ENCODE data around the gene SPTBN1.
"Not testable (repeated sequence)": the region's sequence is repeated elsewhere in the genome, so short reads cannot be mapped to it uniquely, and the experiment has no call there.

Gene SPTBN1

DNA sequence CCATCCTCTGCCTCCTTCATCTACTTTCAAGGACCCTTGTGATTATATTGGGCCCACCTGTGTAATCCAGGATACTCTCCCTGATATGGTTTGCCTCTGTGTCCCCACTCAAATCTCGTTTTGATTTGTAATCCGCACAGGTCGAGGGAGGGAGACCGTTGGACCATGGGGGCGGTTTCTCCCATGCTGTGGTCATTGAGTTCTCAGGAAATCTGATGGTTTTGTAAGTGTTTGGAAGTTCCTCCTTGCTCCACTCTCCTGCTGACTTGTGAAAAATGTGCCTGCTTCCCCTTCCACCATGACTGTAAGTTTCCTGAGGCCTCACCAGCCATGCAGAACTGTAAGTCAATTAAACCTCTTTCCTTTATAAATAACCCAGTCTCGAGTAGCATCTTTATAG is 225.3 kb downstream of the SPTBN1 start:
- no peak for DNase-seq

DNA sequence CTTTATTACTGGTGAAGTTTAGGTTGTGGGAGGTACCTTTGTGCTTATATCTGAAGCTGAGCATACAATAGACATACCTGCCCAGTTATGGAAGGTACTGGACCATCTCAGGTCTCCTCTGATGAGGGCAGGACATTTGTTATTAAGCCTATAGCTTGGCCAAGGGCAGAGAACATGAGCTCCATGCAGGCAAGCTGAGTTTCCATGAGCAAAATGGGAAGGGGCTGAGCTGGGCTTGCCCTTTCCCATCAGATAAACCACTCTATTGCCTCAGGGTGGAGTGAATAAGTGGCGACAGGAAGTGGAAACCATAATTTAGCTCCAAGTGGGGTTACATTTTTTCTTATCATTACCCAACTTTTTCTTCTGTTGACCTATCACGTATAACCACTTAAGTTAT is 227.5 kb downstream of the SPTBN1 start:
- no peak for DNase-seq

DNA sequence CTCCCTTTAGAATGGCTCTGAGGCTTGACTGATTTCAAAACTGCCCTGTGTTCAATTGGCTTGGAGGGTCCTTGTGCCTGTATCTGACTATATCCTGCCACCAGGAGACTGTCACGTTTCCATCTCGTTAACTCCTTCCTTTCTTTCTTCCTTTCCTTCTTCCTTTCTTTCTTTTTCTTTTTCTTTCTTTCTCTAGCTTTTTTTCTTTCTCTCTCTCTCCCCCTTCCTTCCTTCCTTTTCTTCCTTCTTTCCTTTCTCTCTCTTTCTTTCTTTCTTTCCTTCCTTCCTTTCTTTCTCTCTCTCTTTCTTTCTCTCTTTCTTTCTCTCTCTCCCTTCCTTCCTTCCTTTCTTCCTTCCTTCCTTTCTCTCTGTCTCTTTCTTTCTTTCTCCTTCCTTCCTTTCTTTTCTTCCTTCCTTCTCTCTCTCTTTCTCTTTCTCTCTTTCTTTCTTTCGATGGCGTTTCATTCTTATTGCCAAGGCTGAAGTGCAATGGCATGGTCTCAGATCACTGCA is 229.2 kb downstream of the SPTBN1 start:
- DNase-seq, result no peak

DNA sequence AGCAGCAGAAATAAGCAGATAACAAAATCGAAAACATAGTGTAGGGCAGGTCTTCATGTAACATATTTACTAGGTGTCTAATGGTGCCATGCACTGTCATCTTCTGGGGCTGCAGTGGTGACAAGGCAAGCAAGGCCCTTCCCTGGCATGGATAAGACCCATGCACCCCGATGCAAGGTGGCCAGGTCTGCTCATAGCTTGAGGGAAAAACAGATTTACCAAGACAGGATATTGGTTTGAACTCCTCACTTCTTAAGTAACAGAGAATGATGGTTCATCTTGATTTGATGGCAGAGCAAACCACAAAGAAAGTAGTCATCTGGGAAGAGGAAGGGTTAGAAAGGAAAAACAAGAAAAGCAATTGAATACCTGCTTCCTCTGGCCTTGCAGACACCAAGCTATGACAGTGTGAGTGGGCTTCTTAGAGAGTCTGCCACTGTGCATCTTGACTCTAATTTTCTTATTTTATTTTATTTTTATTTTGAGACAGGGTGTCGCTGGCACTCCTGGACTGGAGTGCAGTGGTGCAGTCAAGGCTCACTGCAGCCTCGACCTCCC is 231.5 kb downstream of the SPTBN1 start:
- no peak for DNase-seq

DNA sequence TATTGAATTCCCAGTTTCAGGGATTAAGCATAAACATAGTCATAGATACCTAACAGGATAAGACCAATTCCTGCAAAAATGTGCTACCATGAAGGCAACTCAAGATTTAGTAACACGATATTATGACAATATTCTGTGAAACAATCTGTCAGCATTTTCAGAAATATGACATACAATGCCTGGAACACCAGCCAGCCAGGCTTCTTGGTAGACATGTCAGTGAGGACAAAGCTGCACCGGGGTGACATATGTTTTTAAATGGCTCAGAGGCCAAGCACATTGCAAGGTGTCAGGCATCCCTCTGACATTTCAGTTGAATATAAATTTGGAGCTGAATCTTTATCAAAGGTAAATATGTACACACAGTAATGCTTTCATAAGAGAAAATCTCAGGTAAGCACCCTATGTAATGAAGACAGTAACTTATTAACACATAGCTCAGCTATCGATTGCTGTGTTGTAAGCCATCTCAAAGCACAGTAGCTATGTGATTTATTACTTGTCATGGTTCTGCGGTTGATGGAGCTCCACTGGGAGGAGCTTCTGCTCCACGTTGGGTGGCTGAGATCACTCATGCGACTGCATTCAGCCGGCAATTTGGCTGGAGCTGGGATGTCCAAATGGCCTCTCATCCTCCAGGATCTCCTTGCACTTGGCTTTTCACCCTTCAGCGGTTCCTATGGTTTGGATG is 235.5 kb downstream of the SPTBN1 start:
- DNase-seq, result no peak

DNA sequence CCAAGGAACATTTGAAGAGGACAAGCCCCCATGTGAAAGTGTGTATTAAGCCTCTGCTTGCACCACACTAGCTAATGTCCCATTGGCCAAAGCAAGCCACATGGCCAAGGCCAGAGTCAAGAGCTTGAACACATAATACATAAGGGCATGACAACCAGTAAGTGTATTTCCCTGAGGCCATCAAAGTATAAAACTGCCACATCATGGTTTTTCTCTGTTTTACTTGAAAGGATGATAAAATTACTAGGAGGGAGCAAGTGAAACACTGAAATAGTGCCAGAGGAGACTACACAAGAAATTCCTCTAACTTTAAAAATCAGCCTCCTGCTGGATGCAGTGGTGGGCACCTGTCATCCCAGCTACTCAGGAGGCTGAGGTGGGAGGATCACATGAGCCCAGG is 236.4 kb downstream of the SPTBN1 start:
- no peak for DNase-seq

DNA sequence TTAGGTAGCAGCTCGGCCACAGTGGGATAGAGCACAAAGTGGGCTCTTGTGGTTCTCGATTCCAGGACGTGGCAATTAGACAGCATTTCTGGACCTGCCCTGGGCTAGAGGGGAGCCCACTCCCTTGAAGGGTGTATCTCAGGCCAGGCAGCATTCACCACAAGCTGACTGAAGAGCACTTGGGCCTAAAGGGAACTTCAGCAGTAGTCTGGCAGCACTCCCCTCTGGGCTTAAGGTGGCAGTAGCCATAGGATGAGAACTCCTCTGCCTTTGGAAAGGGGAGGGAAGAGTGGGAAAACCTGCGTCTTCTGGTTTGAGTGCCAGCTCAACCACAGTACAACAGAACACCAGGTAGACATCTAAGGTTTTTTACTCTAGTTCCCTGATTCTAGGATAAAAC is 239.3 kb downstream of the SPTBN1 start:
- no peak for DNase-seq

DNA sequence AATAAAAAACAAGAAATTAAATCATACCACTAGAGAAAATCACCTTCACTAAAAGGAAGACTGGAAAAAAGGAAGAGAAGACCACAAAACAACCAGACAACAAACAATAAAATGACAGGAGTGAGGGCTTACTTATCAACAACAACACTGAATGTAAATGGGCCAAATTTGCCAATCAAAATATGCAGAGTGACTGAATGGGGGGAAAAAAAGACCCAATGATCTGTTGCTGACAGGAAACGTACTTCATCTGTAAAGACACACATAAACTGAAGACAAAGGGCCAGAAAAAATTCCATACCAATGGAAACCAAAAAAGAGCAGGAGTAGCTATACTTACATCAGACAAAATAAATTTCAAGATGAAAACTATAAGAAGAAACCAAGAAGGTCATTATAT is 241.8 kb downstream of the SPTBN1 start:
- DNase-seq, result no peak

DNA sequence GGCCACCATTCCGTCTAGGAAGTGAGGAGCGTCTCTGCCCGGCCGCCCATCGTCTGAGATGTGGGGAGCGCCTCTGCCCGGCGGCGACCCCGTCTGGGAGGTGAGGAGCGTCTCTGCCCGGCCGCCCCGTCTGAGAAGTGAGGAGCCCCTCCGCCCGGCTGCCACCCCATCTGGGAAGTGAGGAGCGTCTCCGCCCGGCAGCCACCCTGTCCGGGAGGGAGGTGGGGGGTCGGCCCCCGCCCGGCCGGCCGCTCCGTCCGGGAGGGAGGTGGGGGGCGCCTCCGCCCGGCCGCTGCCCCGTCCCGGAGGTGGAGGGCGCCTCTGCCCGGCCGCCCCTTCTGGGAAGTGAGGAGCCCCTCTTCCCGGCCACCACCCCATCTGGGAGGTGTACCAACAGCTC is 242.8 kb downstream of the SPTBN1 start:
- not testable (repeated sequence) for DNase-seq

DNA sequence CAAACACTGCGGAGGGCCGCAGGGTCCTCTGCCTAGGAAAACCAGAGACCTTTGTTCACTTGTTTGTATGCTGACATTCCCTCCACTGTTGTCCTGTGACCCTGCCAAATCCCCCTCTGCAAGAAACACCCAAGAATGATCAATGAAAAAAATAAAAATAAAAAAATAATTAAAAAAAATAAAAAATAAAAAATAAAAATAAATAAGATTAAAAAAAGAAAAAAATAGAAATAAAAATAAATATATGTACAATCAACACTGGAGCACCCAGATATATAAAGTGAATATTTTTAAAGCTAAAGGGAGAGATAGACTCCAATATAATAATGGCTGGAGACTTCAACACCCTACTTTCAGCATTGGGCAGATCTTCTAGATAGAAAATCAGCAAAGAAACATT is 243.5 kb downstream of the SPTBN1 start:
- no peak for DNase-seq

DNA sequence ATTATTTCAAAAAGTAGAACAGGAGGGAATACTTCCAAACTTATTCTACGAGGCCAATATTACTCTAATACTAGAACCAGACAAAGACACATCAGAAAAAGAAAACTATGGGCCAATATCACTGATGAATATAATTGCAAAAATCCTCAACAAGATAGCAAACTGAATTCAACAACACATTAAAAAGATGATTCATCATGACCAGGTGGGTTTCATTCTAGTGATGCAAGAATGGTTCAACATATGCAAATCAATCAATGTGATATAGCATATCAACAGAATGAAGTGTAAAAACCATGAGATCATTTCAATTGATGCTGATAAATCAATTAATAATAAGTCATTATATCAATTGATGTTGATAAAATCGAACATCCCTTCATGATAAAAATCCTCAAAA is 244.9 kb downstream of the SPTBN1 start:
- DNase-seq, result no peak

DNA sequence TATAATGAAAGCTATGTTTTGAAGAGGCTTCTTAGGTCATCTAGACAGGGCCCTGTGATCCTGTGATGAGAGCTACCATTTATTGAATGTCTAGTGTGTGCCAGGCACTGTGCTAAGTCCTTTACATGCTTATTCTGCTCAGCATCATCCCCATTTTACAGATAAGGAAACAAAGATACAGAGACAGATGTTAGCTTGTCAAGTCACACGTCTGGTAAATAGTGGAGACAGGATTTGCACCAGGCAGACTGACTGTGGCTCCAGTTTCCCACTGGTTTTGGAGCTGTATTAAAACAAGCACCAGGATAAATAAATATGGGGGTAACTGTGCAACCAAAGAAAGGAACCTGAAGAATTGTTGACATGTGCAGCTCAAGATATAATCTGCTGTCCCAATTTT is 248.1 kb downstream of the SPTBN1 start:
- DNase-seq, result no peak

DNA sequence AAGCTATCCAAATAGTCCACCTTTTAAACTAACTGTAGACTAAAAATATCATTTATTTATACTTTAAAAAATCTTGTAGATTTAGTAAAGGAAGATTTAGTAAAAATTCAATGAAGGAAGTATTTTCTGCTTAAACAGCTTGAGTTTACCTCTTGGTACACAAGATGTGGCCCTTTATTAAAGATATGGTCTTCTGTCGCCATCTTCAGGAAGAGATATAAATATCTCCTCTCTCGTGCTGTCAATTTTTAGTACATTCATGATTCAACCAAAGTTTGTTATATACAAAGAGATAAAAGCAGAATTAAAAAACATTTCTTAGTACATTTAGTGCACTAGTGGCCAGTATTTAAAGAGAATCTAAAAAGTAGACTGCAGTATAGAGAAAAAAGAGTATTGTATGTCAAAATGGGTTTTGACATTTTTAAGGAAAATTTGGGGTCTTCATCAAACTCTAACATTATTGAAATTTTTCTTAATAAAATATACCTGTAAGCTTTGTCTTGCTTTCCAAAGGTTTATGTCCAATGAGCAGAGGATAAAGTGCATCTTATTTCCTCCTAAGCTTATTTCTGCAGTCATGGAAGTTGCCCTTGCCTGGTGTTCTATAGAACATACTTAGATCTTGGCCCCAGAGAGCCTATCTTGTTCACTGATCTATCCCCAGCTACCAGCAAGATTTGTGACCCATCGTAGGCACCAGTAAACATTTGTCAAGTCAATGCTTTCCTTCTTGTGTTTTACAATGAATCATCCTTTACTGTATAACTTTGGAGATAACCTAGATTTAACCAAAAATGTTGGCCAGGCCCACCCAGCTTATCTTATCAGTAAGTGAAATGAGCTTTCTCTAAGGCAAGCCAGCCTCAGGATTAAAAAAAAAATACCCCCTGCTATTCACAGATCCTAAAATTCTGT is 248.8 kb downstream of the SPTBN1 start:
- no peak for DNase-seq

DNA sequence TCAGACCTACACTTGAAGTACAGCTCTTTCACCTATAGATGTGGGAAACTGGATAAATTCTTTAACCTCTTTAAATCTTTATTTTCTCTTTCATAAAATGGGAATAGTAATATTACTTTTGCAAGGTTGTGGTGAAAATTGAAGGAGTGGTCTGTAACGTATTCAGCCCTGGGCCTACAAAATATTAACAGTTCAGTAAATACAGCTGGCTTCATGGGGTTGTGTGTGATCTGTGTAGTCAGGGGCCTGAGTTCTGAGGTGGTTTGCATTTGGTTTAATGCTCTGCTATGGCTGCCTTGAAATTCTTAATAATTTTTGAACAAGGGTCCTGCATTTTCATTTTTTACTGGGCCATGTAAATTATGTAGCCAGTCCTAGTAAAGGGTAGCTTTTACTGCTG is 250.5 kb downstream of the SPTBN1 start:
- DNase-seq, result no peak

DNA sequence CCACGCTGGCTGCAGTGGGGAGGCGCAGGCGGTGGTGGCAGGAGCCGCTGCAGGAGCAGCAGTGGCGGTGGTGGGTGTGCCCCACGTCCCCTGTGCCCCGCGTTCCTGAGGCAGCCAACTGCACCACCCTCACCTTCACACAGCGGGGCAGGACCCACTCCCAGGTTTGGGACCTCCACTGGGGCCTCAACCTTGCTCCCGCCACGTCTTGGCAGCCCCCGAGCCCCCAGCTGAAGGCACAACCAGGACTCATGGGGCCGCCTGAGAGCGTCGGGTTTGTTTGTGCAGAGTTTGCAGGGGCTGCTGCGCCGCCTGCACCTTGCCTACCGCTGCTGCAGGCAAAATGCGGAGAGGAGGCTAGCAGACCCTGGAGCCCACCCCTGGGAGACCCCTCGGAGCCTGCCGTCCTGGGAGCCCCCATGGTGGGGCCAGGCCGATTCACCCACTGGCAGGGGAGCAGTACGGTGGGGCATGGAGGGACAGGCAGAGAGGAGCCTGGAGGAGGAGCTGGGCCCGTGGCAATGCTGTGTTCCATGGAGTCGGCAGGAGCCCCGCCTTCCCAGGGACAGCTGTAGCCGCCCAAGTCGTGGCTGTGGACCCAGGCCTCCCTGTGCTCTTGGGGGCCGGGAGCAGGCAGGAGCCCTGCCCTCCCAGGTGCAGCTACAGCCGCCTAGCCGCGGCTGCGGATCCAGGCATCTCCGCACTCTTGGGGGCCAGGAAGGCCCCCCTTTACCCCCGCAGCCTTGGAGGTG is 252.6 kb downstream of the SPTBN1 start:
- no peak for DNase-seq

DNA sequence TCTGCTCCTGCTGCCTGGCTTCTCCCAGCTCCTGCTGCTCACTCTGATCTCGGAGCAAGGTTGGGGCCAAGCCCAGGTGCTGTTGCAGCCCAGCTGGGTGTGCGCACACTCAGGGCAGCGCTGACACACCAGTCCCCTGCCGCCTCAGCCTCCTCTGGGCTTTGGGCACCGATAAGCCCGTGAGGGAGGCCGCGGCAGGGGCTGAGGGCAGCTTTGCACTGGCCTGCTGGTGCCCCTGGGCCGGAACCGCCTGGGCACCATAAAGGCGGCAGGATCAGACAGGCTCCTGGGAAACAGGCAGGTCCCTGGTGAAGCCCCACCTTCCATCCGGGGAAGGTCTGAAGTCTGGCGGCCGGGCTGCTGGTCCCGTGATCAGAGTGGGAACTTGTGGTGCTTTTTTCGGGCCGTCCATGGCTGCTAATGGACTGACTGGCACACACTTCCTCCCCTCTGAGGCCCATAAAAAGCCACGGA is 253.2 kb downstream of the SPTBN1 start:
- DNase-seq, result no peak

DNA sequence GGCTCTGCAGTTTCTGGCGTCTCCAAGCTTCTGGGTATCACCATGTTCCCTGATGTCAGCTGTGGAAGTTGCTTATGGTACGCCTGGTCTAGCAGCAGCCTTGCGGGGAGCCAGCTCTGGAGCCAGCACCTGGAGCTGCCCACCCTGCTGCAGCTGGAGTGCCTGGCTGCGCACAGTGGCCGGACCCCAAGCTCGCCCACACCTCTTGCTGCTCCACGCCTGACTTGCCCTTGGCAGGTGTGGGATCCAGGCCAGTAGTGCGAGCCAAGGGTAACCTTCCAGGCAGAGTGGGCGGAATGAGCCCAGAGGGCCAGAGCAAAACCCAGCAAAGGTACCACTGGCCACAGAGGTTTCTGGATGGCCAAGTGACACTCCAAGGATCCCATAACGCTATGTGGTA is 254.1 kb downstream of the SPTBN1 start:
- no peak for DNase-seq

DNA sequence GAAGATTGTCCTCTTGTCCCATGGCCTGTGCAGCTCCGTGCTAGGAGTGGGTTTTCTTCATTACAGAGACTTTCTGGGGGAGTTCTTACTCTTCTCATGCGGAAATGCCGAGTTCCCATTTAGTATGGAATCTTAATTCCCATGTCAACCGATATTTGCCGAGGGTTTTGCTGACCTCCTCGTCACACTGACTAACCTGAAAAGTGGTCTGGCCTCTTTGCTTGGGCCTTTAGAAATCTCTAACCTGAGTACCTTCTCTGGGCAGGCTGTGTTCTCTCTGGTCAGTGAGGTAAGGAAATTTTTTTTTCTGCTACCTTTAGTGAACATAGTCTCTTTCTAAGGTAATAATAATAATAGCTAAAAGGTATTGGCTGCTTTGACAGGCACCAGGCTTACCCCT is 256.4 kb downstream of the SPTBN1 start:
- DNase-seq, result no peak

DNA sequence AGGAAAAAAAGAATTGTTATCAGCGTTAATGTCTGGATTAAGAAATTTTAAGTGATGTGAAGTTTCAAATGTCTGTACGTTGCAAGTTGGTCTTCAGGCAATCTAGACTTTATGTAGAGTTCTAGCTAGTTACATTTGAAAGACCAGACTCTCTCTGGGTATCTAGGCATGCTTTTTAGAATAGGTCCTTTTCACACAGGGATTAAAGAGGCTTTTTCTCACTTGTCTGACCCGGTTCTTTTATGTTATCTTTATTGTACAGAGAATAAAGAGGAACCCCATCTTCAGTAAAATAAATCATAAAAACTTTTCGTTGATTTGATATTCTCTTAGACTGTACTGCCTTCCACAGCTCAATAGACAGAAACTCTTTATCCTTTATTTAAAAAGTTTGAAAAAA is 258.9 kb downstream of the SPTBN1 start:
- no peak for DNase-seq

DNA sequence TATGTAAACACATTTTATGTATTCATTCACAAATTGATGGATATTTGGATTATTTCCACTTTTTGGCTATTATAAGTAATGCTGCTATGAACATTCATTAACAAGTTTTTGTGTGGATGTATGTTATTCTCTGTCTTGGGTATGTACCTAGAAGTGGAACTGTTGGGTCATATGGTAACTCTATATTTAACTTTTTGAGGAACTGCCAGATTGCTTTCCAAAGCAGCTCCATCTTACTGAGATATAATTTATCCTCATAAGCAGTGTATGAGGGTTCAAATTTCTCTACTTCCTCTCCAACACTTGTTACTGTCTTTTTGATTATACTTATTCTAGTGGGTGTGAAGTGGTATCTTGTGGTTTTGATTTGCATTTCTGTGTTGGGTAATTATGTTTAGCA is 260.2 kb downstream of the SPTBN1 start:
- no peak for DNase-seq

DNA sequence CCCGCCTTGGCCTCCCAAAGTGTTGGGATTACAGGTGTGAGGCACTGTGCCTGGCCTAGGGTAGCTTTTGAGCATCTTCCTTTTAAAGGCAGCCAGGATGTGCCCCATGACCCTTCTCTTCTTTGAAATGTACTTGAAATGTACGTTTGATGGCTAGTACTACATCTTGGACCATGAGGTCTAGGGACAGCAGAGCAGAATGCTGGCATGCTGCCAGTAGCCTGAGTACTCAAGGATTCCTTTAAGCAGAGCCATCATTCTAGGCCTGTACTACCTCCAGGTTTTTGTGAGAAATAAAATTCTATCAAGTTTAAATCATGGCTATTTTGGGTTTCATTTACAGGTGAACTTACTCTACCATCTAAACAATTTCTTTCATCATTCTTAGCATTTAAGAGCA is 264.4 kb downstream of the SPTBN1 start:
- no peak for DNase-seq
